Activated CD4-positive, alpha-beta T cell treated with anti-CD3 and anti-CD28 coated beads, Interleukin-2, Interleukin-6, amounts not matched to agents 100 ng/mL and 50 ng/mL, durations not matched to agents 16 hours and 8 hours (primary cell): ENCODE results near the gene SLC26A8.
"Not testable (repeated sequence)": the region's sequence is repeated elsewhere in the genome, so short reads cannot be mapped to it uniquely, and the experiment has no call there.

ENCODE experiments used
- DNase-seq: peaks from one replicate; pipeline ENCODE4 v3.0.0-alpha.2; 2020

The SLC26A8 gene

GRCh38 chr6:35936681-35937359 lies 87.6 kb downstream of the SLC26A8 start:
- DNase-seq: no peak

- no peak for DNase-seq
Measured at GRCh38 chr6:35935469-35935868, 89.0 kb downstream of the SLC26A8 start.

DNA sequence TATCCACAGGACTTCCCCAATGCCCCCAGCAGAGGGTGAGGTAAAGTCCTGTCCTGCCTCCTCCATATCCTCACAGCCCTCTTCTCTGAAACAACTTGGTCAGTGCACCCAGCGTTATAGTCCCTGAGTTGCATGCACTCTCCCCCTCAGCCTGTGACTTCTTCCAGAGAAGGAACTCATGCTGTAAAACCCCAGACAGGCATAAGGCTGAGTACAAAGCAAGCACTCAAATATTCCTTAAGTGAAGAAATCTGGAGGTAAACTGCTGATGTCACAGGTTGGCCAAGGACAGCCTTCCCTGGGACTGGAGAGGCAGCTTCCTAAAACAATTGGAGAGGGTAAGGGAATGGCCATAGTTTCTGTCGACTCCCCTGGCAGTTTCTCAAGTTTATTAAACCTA lies 90.6 kb downstream of the SLC26A8 start:
- DNase-seq: no peak

DNA sequence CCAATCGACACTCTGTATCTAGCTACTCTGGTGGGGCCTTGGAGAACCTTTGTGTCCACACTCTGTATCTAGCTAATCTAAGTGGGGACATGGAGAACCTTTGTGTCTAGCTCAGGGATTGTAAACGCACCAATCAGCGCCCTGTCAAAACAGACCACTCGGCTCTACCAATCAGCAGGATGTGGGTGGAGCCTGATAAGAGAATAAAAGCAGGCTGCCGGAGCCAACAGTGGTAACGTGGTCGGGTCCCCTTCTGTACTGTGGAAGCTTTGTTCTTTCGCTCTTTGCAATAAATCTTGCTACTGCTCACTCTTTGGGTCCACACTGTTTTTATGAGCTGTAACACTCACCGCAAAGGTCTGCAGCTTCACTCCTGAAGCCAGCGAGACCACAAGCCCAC lies 92.6 kb downstream of the SLC26A8 start:
- DNase-seq: not testable (repeated sequence)

DNA sequence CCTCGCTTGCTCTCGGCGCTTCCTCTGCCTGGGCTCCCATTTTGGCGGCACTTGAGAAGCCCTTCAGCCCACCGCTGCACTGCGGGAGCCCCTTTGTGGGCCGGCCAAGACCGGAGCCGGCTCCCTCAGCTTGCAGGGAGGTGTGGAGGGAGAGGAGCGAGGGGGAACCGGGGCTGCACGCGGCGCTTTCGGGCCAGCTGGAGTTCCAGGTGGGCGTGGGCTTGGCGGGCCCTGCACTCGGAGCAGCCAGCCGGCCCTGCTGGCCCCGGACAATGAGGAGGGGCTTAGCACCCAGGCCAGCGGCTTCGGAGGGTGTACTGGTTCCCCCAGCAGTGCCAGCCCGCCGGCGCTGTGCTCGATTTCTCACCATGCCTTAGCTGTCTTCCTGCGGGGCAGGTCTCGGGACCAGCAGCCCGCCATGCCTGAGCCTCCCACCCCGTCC lies 93.3 kb downstream of the SLC26A8 start:
- no peak for DNase-seq

DNA sequence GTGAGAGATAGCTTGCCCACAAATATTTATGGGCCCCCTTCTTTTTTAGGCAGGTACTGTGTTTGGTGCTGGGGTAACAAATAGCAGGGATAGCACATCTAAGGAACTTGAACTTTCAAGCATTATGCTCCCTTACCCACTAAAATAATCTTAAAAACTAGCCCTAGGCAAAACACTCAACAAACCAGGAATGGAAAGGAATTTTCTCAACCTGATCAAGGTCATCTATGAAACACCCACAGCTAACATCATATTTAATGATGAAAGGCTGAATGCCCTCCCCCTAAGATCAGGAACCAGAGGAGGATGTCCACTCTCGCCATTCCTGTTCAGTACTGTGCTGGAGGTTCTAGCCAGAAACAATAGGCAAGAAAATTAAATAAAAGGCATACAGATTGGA lies 94.8 kb downstream of the SLC26A8 start:
- DNase-seq: no peak

DNA sequence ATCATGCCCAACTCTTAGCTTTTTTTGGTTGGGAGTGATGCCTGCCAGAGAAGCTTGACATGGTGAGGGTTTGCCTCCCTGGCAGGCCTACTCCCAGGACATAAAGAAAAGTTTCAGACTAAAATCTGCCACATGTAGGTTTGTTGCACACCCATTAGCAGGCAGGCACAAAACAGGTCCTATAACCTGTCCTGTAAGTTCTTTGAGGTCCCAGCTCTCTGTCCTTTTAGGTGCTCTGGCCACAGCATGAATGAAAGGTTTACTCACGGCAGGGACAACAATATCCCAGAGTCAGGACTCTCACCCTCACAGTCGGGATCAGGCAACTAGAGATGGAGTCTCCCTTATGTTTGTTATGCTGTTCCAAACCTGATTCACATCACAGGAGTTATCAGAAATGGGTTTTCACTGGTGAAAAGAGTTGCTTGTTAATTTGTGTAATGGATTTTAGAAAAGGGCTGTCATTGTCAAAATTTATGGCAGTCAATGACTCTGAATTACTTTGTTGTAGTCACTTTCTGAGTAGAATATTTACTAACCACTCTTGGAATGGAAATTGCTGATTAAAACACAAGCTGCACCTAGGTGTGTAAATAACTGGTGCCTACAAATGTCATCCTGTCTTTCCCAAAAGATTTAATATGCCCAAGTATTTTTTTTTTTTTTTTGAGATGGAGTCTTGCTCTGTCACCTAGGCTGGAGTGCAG lies 97.8 kb downstream of the SLC26A8 start:
- no peak for DNase-seq

DNA sequence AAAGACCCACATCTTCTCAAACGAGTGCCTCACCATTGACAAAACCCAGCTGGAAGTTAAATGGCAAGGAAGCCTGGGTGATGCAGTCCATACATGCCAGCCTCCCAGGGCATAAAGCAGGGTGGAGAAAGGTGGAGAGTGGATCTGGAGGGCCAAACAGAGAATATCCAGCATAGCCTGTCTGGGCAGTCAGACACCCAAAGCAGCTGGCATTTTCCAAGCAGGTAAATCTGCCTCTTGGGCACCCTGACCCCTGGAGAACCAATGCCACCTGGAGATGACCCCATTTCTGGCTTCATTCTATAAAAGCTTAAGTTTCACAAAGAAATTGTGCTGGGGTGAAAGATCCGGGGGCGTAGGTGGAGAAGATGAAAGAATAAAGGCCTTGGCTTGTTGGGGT lies 98.5 kb downstream of the SLC26A8 start:
- DNase-seq: no peak

- DNase-seq: no peak
Measured at GRCh38 chr6:35924146-35924545, 100.3 kb downstream of the SLC26A8 start.

- DNase-seq: no peak
Measured at GRCh38 chr6:35922139-35922554, 102.3 kb downstream of the SLC26A8 start.

GRCh38 chr6:35920793-35921732 lies 103.4 kb downstream of the SLC26A8 start, which contains the start of gene SRPK1:
TSS of gene SRPK1 (minus strand) at chr6:35921098. CDS start at chr6:35921056, 42 bp downstream.
- peak; percentile 95 for DNase-seq

DNA sequence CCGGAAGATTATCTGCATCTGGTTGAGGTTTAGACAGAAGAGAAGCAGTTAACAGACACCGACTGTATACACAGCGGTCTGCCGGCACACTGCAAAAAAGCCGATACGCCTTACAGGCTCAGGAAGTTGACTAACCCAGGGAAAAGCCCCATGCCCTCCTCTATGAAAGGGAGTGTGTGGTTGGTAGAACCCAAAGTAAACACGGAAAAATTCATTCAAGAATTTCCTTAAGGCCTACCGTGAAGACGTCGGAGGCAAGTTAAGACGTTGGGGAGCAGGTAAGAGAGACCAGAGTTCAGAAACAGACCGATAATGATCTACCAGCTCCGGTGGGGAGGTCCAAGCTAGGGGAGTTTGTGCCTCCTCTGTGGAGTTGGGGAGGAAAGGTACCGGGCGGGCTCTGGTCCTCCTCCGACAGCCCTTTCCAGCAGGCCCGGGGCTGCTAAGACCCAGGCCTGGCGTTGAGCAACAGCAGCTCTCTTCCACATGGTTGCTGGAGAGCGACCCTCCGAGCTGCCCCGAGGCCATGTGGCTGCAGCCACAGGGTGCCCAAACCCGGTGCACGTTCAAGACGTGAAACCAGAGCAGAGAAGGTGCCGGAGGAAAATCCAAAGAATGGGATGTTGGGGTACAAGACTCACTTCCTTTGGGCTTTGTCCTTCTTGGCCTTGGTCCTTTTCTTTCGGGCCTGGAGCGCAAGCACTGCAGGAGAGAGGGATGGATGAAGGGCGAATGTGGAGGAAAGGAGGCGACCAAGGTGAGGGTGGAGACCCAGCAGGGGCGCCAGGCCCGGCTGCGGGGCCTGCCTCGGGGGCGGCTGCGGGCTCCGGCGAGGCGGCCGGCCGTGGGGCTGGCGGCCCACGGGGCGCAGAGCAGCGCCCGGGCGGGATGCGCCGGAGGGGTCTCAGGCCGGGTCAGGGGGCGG lies 104.4 kb downstream of the SLC26A8 start:
- DNase-seq: peak; percentile 80

DNA sequence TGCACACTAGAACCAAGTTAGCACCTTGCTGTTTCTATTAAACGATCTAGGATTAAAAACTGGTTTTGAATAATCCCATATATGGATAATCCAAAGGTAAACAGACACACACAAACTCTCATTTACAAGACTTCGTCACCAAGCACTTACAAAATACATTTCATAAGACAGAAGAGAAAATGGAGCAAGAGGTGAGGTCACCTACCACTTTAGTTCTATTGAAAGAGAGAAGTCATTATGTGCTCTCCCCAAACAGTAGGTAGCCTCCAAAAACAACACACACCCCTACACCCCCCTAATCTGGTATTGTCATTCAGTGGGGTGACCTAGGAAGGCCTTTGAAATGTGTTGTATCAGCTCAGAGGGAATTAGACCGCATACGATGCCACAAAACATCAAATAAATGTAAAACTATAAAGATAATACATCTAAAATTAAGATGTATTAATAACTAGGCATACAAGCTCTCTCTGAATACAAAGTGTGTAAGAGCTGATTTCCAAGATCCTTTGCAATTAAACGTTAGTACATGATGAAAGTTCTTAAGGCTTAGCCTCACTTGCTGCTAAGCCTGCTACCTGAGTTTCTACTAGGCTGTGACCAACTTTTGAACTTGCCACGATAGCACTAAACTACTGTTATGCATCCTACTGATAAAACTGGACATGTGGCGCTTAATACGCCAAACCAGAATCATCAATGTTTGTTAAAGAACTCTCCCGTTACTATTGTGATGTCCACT lies 105.2 kb downstream of the SLC26A8 start:
- peak; percentile 9 for DNase-seq

GRCh38 chr6:35916893-35917292 lies 107.5 kb downstream of the SLC26A8 start:
- not testable (repeated sequence) for DNase-seq

DNA sequence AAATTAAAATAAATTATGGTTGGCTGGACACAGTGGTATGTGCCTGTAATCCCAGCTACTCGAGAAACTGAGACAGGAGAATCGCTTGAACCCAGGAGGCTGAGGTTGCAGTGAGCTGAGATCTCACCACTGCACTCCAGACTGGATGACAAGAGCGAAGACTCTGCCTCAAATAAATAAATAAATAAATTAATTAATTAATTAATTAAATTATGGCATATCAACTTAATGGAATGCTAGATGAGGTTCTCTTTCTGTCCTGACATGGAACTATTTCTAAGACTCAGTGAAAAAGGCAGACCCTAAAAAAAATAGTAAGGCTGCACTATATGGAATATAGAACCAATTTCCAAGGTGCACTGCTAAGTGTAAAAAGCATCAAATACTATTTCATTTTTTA lies 108.4 kb downstream of the SLC26A8 start:
- no peak for DNase-seq

DNA sequence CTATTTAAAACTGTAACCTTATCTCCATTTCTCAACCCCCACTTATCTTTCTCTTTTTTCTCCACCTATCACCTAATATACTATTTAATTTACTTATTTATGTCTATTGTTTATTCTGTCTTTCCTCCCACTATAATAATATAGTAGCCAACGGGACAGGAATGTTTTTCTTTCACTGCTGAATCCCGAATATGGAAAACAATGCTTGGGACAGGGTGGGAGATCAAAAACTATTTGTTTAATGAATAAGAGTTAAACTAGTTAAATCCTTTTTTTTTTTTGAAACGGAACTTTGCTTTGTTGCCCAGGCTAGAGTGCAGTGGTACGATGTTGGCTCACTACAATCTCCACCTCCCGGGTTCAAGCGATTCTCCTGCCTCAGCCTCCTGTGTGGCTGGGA lies 109.9 kb downstream of the SLC26A8 start:
- DNase-seq: no peak

DNA sequence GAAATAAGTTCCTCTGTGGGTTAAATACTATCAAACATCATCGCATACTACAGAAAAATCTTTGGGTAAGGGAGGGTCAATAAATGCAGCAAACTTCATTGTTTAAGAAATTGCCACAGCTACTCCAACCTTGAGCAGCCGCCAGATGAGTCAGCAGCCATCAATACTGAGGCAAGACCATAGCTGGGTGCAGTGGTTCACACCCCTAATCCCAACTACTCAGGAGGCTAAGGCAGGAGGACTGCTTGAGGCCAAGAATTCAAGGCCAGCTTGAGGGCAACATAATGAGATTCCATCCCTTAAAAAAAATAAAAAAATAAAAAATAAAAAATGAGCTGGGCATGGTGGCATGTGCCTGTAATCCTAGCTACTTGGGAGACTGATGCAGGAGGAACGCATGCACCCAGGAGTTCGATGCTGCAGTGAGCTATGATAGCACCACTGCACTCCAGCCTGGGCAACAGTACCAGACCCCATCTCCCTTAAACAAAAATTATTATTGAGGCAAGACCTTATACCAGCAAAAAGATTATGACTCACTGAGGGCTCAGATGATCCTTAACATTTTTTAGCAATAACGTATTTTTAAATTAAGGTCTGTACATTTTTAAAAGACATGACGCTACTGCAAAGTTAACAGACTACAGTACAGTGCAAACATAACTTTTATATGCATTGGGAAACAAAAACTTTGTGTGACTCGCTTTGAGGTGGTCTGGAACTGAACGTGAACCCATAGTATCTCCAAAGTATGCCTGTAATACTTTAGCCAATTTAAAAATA lies 112.4 kb downstream of the SLC26A8 start:
- DNase-seq: no peak

DNA sequence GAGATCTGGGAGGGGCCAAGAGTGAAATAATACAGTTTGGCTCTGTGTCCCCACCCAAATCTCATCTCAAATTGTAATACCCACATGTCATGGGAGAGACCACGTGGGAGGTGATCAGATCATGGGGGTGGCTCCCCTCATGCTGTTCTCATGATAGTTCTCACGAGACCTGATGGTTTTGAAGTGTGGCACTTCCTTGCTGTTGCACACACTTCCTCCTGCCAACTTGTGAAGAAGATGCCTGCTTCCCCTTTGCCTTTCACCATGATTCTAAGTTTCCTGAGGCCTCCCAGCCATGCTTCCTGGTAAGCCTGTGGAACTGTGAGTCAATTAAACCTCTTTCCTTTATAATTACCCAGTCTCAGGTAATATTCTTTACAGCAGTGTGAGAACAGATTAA lies 114.9 kb downstream of the SLC26A8 start:
- not testable (repeated sequence) for DNase-seq

DNA sequence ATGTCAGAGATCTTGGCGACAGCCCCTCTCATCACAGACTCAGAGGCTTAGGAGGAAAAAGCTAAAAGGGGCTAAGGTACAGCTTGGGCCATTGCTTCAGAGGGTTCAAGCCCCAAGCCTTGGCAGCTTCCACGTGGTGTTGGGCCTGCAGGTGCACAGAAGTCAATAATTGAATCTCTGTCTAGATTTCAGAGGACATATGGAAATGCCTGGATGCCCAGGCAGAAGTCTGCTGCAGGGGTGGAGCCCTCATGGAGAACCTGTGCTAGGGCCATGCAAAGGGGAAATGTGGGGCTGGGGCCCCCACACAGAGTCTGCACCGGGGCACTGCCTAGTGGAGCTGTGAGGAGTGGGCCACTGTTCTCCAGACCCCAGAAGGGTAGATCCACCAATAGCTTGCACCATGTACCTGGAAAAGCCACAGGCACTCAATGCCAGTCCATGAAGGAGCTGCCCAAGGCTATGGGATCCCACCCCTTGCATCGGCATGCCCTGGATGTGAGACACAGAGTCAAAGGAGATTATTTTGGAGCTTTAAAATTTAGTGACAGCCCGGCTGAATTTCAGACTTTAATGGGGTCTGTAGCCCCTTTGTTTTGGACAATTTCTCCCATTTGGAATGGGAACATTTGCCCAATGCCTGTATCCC lies 115.6 kb downstream of the SLC26A8 start:
- not testable (repeated sequence) for DNase-seq

DNA sequence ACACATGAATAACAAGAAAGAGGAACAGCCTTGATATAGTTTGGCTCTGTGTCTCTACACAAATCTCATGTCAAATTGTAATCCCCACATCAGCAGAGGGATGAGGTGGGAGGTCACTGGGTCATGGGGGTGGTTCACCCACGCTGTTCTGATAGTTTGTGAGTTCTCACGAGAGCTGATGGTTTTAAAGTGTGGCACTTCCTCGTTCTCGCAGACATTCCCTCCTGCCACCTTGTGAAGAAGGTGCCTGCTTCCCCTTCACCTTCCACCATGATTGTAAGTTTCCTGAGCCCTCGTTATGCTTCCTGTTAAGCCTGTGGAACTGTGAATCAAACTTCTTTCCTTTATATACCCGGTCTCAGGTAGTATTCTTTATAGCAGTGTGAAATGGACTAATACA lies 116.7 kb downstream of the SLC26A8 start:
- no peak for DNase-seq
